Activated CD4-positive, alpha-beta T cell treated with anti-CD3 and anti-CD28 coated beads, Interleukin-2, amount 10 ng/mL, durations not matched to agents 7 days and 5 days (primary cell): ENCODE results near the gene OLFML1. TPM values are rescaled to one million over a fixed set of nuclear protein-coding genes. Genes with fewer than 3 reads are reported as not detected.

Source experiments
- CTCF ChIA-PET: fragments of 350-600 bp; sonication (Branson Sonifier 250); formaldehyde crosslinking; loops from one replicate; lab custom pipeline; 2021; ENCODE audit warnings: antibody characterized with exemption; lab: Charles Lee
- POLR2A ChIA-PET: fragments of 350-600 bp; sonication (Branson Sonifier 250); formaldehyde crosslinking; loops from one replicate; lab custom pipeline; 2021; ENCODE audit warnings: antibody characterized with exemption; lab: Charles Lee
- DNase-seq: peaks from one replicate; pipeline ENCODE4 v3.0.0-alpha.2; 2020
- H3K27ac Mint-ChIP-seq: one replicate; pipeline ENCODE4 v1.8.0; 2021; ENCODE audit warnings: mild to moderate bottlenecking, moderate library complexity, mixed read lengths
- H3K27me3 Mint-ChIP-seq: one replicate; pipeline ENCODE4 v1.8.0; 2021; ENCODE audit warnings: mixed read lengths
- H3K36me3 Mint-ChIP-seq: one replicate; pipeline ENCODE4 v1.8.0; 2021; ENCODE audit warnings: low read depth, mixed read lengths
- H3K4me1 Mint-ChIP-seq: one replicate; pipeline ENCODE4 v1.8.0; 2021; ENCODE audit warnings: mixed read lengths
- H3K4me3 Mint-ChIP-seq: one replicate; pipeline ENCODE4 v1.8.0; 2021; ENCODE audit warnings: mild to moderate bottlenecking, moderate library complexity, mixed read lengths
- H3K9me3 Mint-ChIP-seq: one replicate; pipeline ENCODE4 v1.8.0; 2021; ENCODE audit warnings: mixed read lengths
- total RNA-seq, 2 experiments: library from RNA; stranded (reverse); gene quantifications; one replicate each; pipeline ENCODE4 v1.2.3, GENCODE V29; 2021

OLFML1 gene
- total RNA-seq, 2 experiments from 2014 or later: not detected

DNA sequence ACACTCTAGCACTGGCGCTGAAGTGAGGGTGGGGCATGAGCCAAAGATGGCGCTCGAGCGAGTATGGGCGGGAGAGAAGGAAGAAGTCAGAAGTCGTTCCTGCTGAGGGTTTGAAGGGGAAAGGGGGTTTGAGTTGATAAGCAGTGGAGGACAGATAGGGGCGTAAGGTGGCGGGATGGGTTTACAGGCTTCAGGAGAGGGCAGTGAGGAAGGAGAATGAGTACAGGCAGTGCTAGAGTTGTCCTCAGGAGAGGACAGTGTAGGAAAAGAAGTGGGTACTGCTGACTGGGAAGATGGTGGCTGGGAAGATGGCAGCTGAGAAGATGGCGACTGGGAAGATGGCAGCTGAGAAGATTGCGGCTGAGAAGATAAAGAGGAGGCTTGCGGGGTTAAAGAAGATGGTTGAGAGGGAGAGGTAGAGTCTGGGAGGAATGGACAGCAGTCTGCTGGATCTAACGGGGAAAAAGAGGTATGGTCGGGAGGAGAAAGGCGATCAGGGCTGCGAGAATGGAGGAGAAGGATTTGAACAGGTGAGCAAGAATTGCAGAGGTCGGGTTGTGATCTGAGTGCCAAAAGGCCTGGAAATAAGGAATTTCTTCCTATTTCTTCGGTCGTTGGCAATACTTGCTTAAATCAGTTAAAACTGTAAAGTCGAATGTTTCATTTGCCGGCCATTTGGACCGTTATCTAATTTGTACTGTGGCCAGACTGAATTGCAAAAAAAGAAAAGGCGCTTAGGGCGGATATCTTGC, 33.7 kb downstream of the OLFML1 start:
- Mint-ChIP-seq H3K27me3 (peaks cover 13% of the 10 kb centered on the region), H3K4me1 (peaks cover 50% of the 10 kb centered on the region), H3K4me3 (no peak overlapping the region), H3K27ac (no peak overlapping the region), H3K9me3 (peaks cover 5% of the 10 kb centered on the region), H3K36me3 (peaks cover 31% of the 10 kb centered on the region)
- no peak for DNase-seq
- CTCF ChIA-PET: no interaction called here
- POLR2A ChIA-PET: no interaction called here

GRCh38 chr11:7520011-7520942, 35.0 kb downstream of the OLFML1 start:
- Mint-ChIP-seq H3K4me1 (peaks cover 55% of the 10 kb centered on the region), H3K36me3 (peaks cover 38% of the 10 kb centered on the region)

DNA sequence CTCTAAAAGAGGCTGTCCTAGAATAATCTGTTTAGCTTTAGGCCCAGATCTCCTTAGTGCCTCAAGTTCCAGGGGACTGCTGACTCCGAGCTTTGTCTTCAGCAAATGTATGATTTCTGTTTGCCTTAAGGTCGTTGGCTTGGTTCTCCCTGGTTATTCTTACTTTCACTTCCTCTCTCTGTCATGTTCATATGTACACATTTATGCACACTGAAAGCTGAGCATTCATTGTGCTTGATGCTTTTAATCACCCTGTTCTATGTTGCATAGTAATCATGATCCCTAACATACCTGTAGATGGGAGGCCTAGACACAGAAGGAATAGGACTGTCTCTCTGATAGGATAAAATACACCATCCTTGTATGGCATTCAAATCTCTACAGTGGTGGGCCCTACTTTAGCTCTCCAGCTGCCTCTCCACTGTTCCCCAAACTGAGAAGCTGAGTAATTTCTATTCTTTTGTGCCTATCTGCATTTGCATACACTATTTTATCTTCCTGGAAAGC, 35.7 kb downstream of the OLFML1 start:
- CTCF ChIA-PET: interaction anchor here (1.2 to 2.6 kb wide), 5 partner anchors 9 to 40 kb away, joined by 3 to 8 read pairs (median 6); no protein-coding TSS in a partner anchor
- H3K27me3 Mint-ChIP-seq: peaks cover under 1% of the 10 kb centered on the region
- no peak overlapping the region for H3K27ac Mint-ChIP-seq
- DNase-seq: no peak
- POLR2A ChIA-PET: interaction anchor here (0.7 kb wide), 1 partner anchor 8 kb away, joined by 3 read pairs; no protein-coding TSS in a partner anchor
- H3K4me1 Mint-ChIP-seq: peaks cover 55% of the 10 kb centered on the region
- H3K9me3 Mint-ChIP-seq: peaks cover 12% of the 10 kb centered on the region
- H3K4me3 Mint-ChIP-seq: no peak overlapping the region
- peaks cover 41% of the 10 kb centered on the region for H3K36me3 Mint-ChIP-seq

More at GRCh38 chr11:7520011-7520942, 35.0 kb downstream of the OLFML1 start:
- H3K27me3 Mint-ChIP-seq: peaks cover 4% of the 10 kb centered on the region
- CTCF ChIA-PET: interaction anchor here (0.6 to 2.6 kb wide), 6 partner anchors 8 to 1303 kb away, joined by 3 to 8 read pairs (median 4); no protein-coding TSS in a partner anchor
- H3K9me3 Mint-ChIP-seq: peaks cover 9% of the 10 kb centered on the region
- DNase-seq: no peak
- POLR2A ChIA-PET: no interaction called here
- H3K4me3 Mint-ChIP-seq: no peak overlapping the region
- H3K27ac Mint-ChIP-seq: no peak overlapping the region

DNA sequence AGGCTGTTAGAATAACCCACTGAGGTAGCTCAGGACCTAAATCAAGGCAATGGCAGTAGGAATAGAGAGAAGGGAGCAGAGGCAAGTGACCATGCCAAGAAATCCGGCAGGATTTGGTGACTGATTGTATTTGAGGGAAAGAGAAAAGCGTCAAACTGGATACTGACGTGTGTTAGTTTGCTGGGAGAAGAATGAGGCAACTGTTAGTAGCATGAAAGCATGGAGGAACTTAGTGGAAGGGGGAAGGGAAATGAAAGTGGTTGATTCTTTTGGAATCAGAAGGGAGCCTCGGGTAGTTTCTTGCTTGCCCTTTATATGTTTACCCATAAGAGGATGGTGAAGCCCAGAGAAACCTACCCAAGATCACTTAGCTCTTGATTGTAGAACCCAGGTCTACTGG, 36.8 kb downstream of the OLFML1 start:
- H3K4me1 Mint-ChIP-seq: peaks cover 53% of the 10 kb centered on the region
- DNase-seq: no peak
- ChIA-PET POLR2A (interaction anchor here (0.7 kb wide), 1 partner anchor 9 kb away, joined by 3 read pairs; no protein-coding TSS in a partner anchor), CTCF (interaction anchor here (1.0 to 2.6 kb wide), 8 partner anchors 9 to 143 kb away, joined by 3 to 8 read pairs (median 3); partner anchors contain the start of gene PPFIBP2)
- peaks cover 2% of the 10 kb centered on the region for H3K27me3 Mint-ChIP-seq
- H3K36me3 Mint-ChIP-seq: peaks cover 37% of the 10 kb centered on the region
- H3K27ac Mint-ChIP-seq: no peak overlapping the region
- H3K4me3 Mint-ChIP-seq: no peak overlapping the region
- H3K9me3 Mint-ChIP-seq: peaks cover 13% of the 10 kb centered on the region

- H3K4me3 Mint-ChIP-seq: no peak overlapping the region
- H3K36me3 Mint-ChIP-seq: peaks cover 35% of the 10 kb centered on the region
- H3K27me3 Mint-ChIP-seq: peaks cover 2% of the 10 kb centered on the region
- no peak for DNase-seq
- H3K27ac Mint-ChIP-seq: no peak overlapping the region
- ChIA-PET CTCF (interaction anchor here (1.0 to 3.4 kb wide), 7 partner anchors 9 to 143 kb away, joined by 3 to 12 read pairs (median 3); partner anchors contain the start of gene PPFIBP2), POLR2A (no interaction called here)
- H3K9me3 Mint-ChIP-seq: peaks cover 13% of the 10 kb centered on the region
- H3K4me1 Mint-ChIP-seq: peaks cover 53% of the 10 kb centered on the region
These were observed 37.2 kb downstream of the OLFML1 start for GRCh38 chr11:7522546-7522945.

DNA sequence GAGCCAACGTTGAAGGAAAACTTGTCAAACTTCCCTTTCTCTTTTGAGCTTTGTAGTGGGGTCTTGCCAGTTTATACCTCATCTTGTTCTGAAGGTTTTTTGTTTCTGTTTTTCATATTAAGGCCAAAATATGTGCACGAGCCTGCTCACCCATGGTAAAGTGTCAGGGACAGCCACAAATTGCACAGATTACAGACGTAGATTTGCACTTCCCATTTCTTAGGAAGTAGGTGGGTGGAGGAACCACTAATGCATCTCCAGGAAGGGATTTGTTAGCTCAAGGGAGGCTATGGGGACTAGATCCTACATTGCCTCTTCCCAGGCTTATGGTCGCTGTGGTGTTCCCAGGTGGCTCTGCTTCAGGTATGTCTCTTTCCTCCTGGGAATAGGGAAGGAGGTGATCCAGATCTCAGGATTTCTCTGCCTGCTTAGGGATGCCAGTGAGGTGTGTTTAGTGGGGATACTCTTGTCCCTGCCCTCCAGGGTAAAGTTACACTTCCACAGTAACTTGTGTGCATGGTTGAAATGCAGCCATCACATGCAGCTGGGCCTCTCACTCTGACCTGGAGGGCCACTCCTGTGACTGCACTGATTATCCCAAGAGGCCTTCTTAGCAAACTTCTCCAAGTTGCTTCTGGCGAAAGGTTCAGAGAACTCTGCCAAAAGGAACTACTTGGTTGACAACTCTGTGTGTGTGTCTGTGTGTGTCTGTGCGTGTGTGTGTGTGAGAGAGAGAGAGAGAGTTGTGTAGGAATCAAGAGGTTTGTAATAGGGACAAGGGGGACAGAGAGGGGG, 38.3 kb downstream of the OLFML1 start:
- DNase-seq: no peak
- ChIA-PET POLR2A (no interaction called here), CTCF (interaction anchor here (0.7 to 3.4 kb wide), 3 partner anchors 9 to 15 kb away, joined by 3 to 12 read pairs (median 3); partner anchors contain the start of gene PPFIBP2)
- H3K4me1 Mint-ChIP-seq: peaks cover 62% of the 10 kb centered on the region
- H3K9me3 Mint-ChIP-seq: peaks cover 13% of the 10 kb centered on the region
- H3K27ac Mint-ChIP-seq: peak overlapping the region; percentile 16
- H3K36me3 Mint-ChIP-seq: peaks cover 37% of the 10 kb centered on the region
- no peak overlapping the region for H3K4me3 Mint-ChIP-seq
- H3K27me3 Mint-ChIP-seq: peaks cover 2% of the 10 kb centered on the region

DNA sequence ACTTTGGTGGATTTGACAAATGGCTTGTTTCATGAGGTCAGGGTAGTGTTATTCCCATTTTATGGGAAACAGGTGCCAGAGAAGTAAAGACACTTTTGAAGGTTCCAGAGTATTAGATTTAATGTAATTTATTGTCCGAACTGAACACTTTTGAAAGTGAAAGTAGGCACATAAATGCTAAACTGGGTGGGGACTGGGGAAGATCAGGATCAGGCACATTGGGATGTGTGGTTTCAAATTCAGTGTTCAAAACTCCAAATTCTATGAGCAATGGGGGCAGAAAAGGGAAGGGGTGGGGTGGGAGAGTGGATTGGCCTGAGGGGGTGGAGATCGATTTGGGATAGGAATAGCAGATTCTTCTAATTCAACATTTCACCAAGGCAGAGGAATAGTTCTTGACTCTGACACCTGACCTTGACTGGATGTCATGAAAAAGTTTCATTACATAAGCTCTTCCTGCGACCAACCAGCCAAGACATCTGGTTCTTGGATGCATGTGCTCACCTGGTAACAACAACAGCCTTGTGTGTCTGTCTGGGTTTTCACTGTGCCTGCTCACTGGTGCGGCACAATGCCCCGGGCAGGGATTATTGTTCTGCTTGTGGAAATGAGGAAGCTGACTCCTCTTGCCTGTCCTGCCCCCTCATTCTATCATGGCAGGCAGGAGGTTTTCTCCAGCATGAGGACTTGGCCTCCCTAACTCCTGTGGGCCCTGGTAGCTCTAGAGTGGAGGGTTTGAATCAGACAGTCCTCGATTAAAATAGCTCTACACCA, 39.3 kb downstream of the OLFML1 start:
- peaks cover 38% of the 10 kb centered on the region for H3K36me3 Mint-ChIP-seq
- peak overlapping the region; percentile 66 for H3K27ac Mint-ChIP-seq
- ChIA-PET POLR2A (no interaction called here), CTCF (interaction anchor here (1.5 to 3.4 kb wide), 2 partner anchors 12 to 15 kb away, joined by 3 to 12 read pairs; partner anchors contain the start of gene PPFIBP2)
- H3K4me1 Mint-ChIP-seq: peaks cover 67% of the 10 kb centered on the region
- H3K9me3 Mint-ChIP-seq: peaks cover 9% of the 10 kb centered on the region
- no peak overlapping the region for H3K4me3 Mint-ChIP-seq
- DNase-seq: no peak
- H3K27me3 Mint-ChIP-seq: peaks cover 2% of the 10 kb centered on the region

DNA sequence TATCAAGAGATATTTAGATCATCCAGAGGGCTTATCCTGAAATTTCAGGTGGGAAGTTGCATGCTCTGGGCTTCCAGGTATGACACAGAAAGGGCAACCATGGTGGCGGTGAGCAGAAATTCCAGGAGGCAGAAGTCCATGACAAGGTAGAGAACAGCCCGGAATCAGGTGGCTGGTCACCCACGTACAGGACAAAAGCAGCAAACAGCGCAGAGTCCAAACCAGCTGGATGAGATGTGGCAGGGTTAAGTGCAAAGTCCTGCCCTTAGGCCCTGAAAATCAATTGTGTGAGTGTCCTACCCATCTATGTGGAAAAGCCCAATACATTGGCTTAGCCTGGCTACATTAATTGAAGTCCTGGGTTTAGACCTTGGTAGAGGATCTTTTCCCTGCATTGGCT, 40.1 kb downstream of the OLFML1 start:
- H3K9me3 Mint-ChIP-seq: peaks cover 9% of the 10 kb centered on the region
- peaks cover 2% of the 10 kb centered on the region for H3K27me3 Mint-ChIP-seq
- peaks cover 72% of the 10 kb centered on the region for H3K4me1 Mint-ChIP-seq
- POLR2A ChIA-PET: no interaction called here
- no peak for DNase-seq
- CTCF ChIA-PET: interaction anchor here (1.5 to 3.4 kb wide), 2 partner anchors 13 to 14 kb away, joined by 3 to 12 read pairs; partner anchors contain the start of gene PPFIBP2
- H3K27ac Mint-ChIP-seq: peak overlapping the region; percentile 61
- H3K4me3 Mint-ChIP-seq: no peak overlapping the region
- H3K36me3 Mint-ChIP-seq: peaks cover 38% of the 10 kb centered on the region

- ChIA-PET CTCF (no interaction called here), POLR2A (interaction anchor here (0.6 kb wide), 1 partner anchor 138 kb away, joined by 4 read pairs; no protein-coding TSS in a partner anchor)
- DNase-seq: peak; percentile 82
- H3K4me3 Mint-ChIP-seq: peak overlapping the region; percentile 47
- peaks cover 9% of the 10 kb centered on the region for H3K9me3 Mint-ChIP-seq
- peaks cover 83% of the 10 kb centered on the region for H3K4me1 Mint-ChIP-seq
- H3K36me3 Mint-ChIP-seq: peaks cover 46% of the 10 kb centered on the region
- H3K27ac Mint-ChIP-seq: peak overlapping the region; percentile 83
- H3K27me3 Mint-ChIP-seq: peaks cover 2% of the 10 kb centered on the region
These were observed 41.7 kb downstream of the OLFML1 start for GRCh38 chr11:7527029-7527428.

DNA sequence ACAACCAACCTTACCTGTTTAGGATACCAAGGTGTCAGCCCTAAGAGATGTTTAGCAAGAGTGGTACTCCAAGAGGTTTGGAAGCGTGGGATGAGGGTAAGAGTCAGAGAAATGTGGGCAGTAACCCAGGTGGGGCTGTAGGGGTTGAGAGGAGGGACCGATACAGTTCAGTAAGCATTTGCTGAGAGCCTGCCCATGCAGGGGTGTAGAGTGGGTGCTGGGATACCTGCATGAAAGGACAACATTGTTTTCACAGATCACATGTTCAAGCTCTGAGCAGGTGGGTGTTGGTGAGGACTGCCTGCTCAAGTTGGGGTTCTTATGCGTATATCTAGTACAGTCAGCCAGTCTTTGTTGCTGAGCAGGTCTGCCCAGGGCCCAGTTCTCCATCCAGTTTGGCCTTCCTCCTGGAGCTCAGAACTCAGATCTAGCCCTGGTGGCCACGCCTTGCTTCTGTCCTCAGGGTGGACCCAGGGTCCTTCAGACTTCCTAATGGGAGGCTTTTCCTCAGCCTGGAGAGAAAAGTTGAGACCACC, 43.3 kb downstream of the OLFML1 start:
- peak overlapping the region; percentile 37 for H3K27ac Mint-ChIP-seq
- peaks cover 2% of the 10 kb centered on the region for H3K27me3 Mint-ChIP-seq
- no peak overlapping the region for H3K4me3 Mint-ChIP-seq
- H3K36me3 Mint-ChIP-seq: peaks cover 44% of the 10 kb centered on the region
- H3K9me3 Mint-ChIP-seq: peaks cover 9% of the 10 kb centered on the region
- no peak for DNase-seq
- H3K4me1 Mint-ChIP-seq: peaks cover 77% of the 10 kb centered on the region
- POLR2A ChIA-PET: no interaction called here
- CTCF ChIA-PET: interaction anchor here (1.5 kb wide), 1 partner anchor 8 kb away, joined by 4 read pairs; no protein-coding TSS in a partner anchor
